Choroid plexus epithelial cell (primary cell): ENCODE data around the gene ZBTB7C.

ENCODE experiments used
- DNase-seq: peaks from one replicate; pipeline ENCODE4 v3.0.0-alpha.2; 2010; ENCODE audit warnings: low read depth
- H3K4me3 ChIP-seq: 2 replicates; pipeline ENCODE4 v1.5.1; 2011; ENCODE audit warnings: low read depth, mild to moderate bottlenecking, control low read depth, low read length, moderate library complexity
- CTCF ChIP-seq: conservative IDR thresholded peaks from 2 replicates; pipeline ENCODE4 v1.5.1; 2011; ENCODE audit warnings: low read depth, mild to moderate bottlenecking, control low read depth, inconsistent platforms, low read length, moderate library complexity

Gene ZBTB7C

GRCh38 chr18:48408727-48409590 lies at the start of gene ZBTB7C:
Gene ZBTB7C, minus strand, starts transcription at chr18:48409383.
- no peak for TF ChIP-seq CTCF
- peak within 1 kb of the TSS; percentile 70 for H3K4me3 ChIP-seq
- DNase-seq: peak; percentile 9

- H3K4me3 ChIP-seq: no peak overlapping the region
- no peak for TF ChIP-seq CTCF
- no peak for DNase-seq
Measured at GRCh38 chr18:48456838-48457237, 47.7 kb upstream of the ZBTB7C start.

GRCh38 chr18:48455555-48456478 lies 46.6 kb upstream of the ZBTB7C start:
- H3K4me3 ChIP-seq: no peak overlapping the region
- no peak for TF ChIP-seq CTCF
- peak; percentile 96 for DNase-seq

GRCh38 chr18:48454261-48454757 lies 45.1 kb upstream of the ZBTB7C start:
- peak; percentile 46 for DNase-seq
- TF ChIP-seq CTCF: no peak

GRCh38 chr18:48453330-48454066 lies 44.3 kb upstream of the ZBTB7C start:
- no peak overlapping the region for H3K4me3 ChIP-seq
- peak; percentile 23 for DNase-seq
- no peak for TF ChIP-seq CTCF

More at GRCh38 chr18:48454261-48454757, 45.1 kb upstream of the ZBTB7C start:
- no peak overlapping the region for H3K4me3 ChIP-seq

GRCh38 chr18:48452861-48453323 lies 43.7 kb upstream of the ZBTB7C start:
- DNase-seq: peak; percentile 64
- H3K4me3 ChIP-seq: no peak overlapping the region
- no peak for TF ChIP-seq CTCF
